HCT116 (cell line): ENCODE results near the gene SRPX. TPM values are rescaled to one million over a fixed set of nuclear protein-coding genes. Genes with fewer than 3 reads are reported as not detected.

Experiments
- ATAC-seq: fragments of 200-7000 bp; cut with Tn5 transposase; 2 replicates; pipeline ENCODE4 v1.9.1; 2020; ENCODE audit warnings: mild to moderate bottlenecking, moderate library complexity
- BruUV-seq: library from RNA; stranded (reverse); fragments of 400-500 nt; replicated peaks from 2 replicates; lab custom pipeline; 2021; lab: Mats Ljungman, UMichigan
- CTCF ChIA-PET: fragments of 300-600 bp; sonication (Branson Sonifier 250); formaldehyde crosslinking; loops from one replicate; lab custom pipeline; 2021; ENCODE audit warnings: antibody characterized with exemption; lab: Charles Lee
- POLR2A ChIA-PET: fragments of 300-600, 350-600 bp; sonication (Branson Sonifier 250); formaldehyde crosslinking; loops from one replicate; lab custom pipeline; 2021; ENCODE audit warnings: antibody characterized with exemption; lab: Charles Lee
- RAD21 ChIA-PET, 2 experiments: fragments of 300-600 bp; sonication (Branson Sonifier 250); formaldehyde crosslinking; loops; one replicate each; lab custom pipeline; 2023; ENCODE audit warnings: low total read pairs in 2 of 2; ENCODE audit not compliant: uncharacterized antibody in 2 of 2, unreplicated experiment in 2 of 2, low non-redundant PET in 1 of 2; lab: Charles Lee
- DNase-seq: peaks from one replicate; pipeline ENCODE4 v3.0.0-alpha.2; 2010; ENCODE audit warnings: low read depth, low spot score
- H2AFZ ChIP-seq: fragments of 200-600 bp; shearing (Covaris generic), sonication (generic); 2 replicates; pipeline ENCODE4 v1.6.1; 2017; ENCODE audit warnings: low read depth, mixed run types, mixed read lengths, antibody characterized with exemption, low read length; ENCODE audit not compliant: poor library complexity, severe bottlenecking
- H3K27ac ChIP-seq: 2 replicates; pipeline ENCODE4 v1.5.1; 2012; ENCODE audit warnings: low read depth, low read length
- H3K27me3 ChIP-seq: fragments of 200-600 bp; sonication (generic); 2 replicates; pipeline ENCODE4 v1.6.1; 2016; ENCODE audit warnings: mixed run types, low read length, mixed read lengths; ENCODE audit not compliant: insufficient read depth
- H3K36me3 ChIP-seq, 2 experiments: fragments of 200-500 bp in 1 of 2; fragments of 200-600 bp in 1 of 2; sonication (Bioruptor generic) in 1 of 2; sonication (generic) in 1 of 2; 2 replicates each; pipeline versions ENCODE4 v1.5.1 to v1.6.1; 2014 to 2016; ENCODE audit warnings: low read length in 2 of 2, inconsistent platforms in 1 of 2, mixed read lengths in 1 of 2, mixed run types in 1 of 2; ENCODE audit not compliant: insufficient read depth in 2 of 2, control insufficient read depth in 1 of 2
- H3K4me1 ChIP-seq, 2 experiments: fragments of 200-600 bp in 1 of 2; sonication (generic) in 1 of 2; 2 replicates each; pipeline versions ENCODE4 v1.5.1 to v1.6.1; 2012 to 2017; ENCODE audit warnings: low read length in 2 of 2, inconsistent platforms in 1 of 2, mild to moderate bottlenecking in 1 of 2, mixed read lengths in 1 of 2, mixed run types in 1 of 2, moderate library complexity in 1 of 2; ENCODE audit not compliant: insufficient read depth in 2 of 2, control insufficient read depth in 1 of 2
- H3K4me2 ChIP-seq: fragments of 200-600 bp; sonication (generic); 2 replicates; pipeline ENCODE4 v1.6.1; 2017; ENCODE audit warnings: mixed run types, low read length, mixed read lengths
- H3K4me3 ChIP-seq, 2 experiments: fragments of 200-600 bp in 1 of 2; sonication (generic) in 1 of 2; replicated peaks in 1 of 2; 2 replicates each; pipeline ENCODE4 v1.5.1; 2011 to 2016; ENCODE audit warnings: low read length in 2 of 2, control low read depth in 1 of 2, low read depth in 1 of 2, mild to moderate bottlenecking in 1 of 2, mixed read lengths in 1 of 2, mixed run types in 1 of 2
- H3K79me2 ChIP-seq: fragments of 200-600 bp; sonication (generic); 2 replicates; pipeline ENCODE4 v1.6.1; 2017; ENCODE audit warnings: mild to moderate bottlenecking, mixed run types, low read length, moderate library complexity, mixed read lengths; ENCODE audit not compliant: insufficient read depth
- H3K9ac ChIP-seq: fragments of 200-600 bp; sonication (generic); 2 replicates; pipeline ENCODE4 v1.6.1; 2016; ENCODE audit warnings: low read length, mixed read lengths
- H3K9me2 ChIP-seq: fragments of 200-600 bp; sonication (generic), shearing (Covaris generic); 2 replicates; pipeline ENCODE4 v1.6.1; 2017; ENCODE audit warnings: mixed run types, mild to moderate bottlenecking, moderate library complexity; ENCODE audit not compliant: insufficient read depth
- H3K9me3 ChIP-seq, 2 experiments: fragments of 200-500 bp in 1 of 2; fragments of 200-600 bp in 1 of 2; sonication (Bioruptor generic) in 1 of 2; sonication (generic) in 1 of 2; 2 replicates each; pipeline ENCODE4 v1.6.1; 2014 to 2017; ENCODE audit warnings: low read length in 2 of 2, mixed read lengths in 2 of 2, inconsistent platforms in 1 of 2, low read depth in 1 of 2, mild to moderate bottlenecking in 1 of 2, mixed run types in 1 of 2, moderate library complexity in 1 of 2; ENCODE audit not compliant: control insufficient read depth in 1 of 2, insufficient read depth in 1 of 2
- H4K20me1 ChIP-seq: fragments of 200-600 bp; sonication (generic), shearing (Covaris generic); 2 replicates; pipeline ENCODE4 v1.6.1; 2017; ENCODE audit warnings: mixed run types, mild to moderate bottlenecking, moderate library complexity; ENCODE audit not compliant: insufficient read depth
- ATF3 ChIP-seq: IDR thresholded peaks from 2 replicates; pipeline ENCODE4 v1.6.1; 2012
- CBX3 ChIP-seq: IDR thresholded peaks from 2 replicates; pipeline ENCODE4 v1.6.1; 2012; ENCODE audit warnings: low read depth
- EZH2 ChIP-seq: fragments of 200-600 bp; sonication (generic); IDR thresholded peaks from 2 replicates; pipeline ENCODE4 v1.6.1; 2017; ENCODE audit warnings: antibody characterized with exemption, mixed run types
- EZH2phosphoT487 ChIP-seq: fragments of 200-600 bp; IDR thresholded peaks from 2 replicates; pipeline ENCODE4 v1.6.1; 2018; ENCODE audit warnings: antibody characterized with exemption, borderline replicate concordance
- SIN3A ChIP-seq: IDR thresholded peaks from 2 replicates; pipeline ENCODE4 v1.6.1; 2012; ENCODE audit warnings: low read depth
- YY1 ChIP-seq: IDR thresholded peaks from 2 replicates; pipeline ENCODE4 v1.6.1; 2011; ENCODE audit warnings: low read length, low read depth, moderate library complexity, mild to moderate bottlenecking; ENCODE audit not compliant: insufficient replicate concordance; ENCODE audit errors: extremely low read depth
- ZFX ChIP-seq: fragments of 450-650 bp; IDR thresholded peaks from 2 replicates; pipeline ENCODE4 v1.6.1; 2017
- intact Hi-C: fragments of 100-400 bp; cut with micrococcal nuclease; formaldehyde crosslinking; loops from 2 replicates; pipeline ENCODE4 v1.10.0; 2022
- total RNA-seq: library from RNA; stranded (reverse); gene quantifications from one replicate; pipeline ENCODE4 v1.2.1, GENCODE V29; 2021; ENCODE audit not compliant: unreplicated experiment

SRPX gene
- total RNA-seq, 1 experiment from 2014 or later = 18.2 TPM

GRCh38 chrX:38206542-38206941, 14.1 kb downstream of the SRPX start:
- H3K4me2 ChIP-seq = no peak overlapping the region
- ChIA-PET RAD21 (no interaction called here), POLR2A (no interaction called here), CTCF (no interaction called here)
- H3K4me1 ChIP-seq = no peaks in the 10 kb centered on the region
- DNase-seq = no peak
- intact Hi-C loops = no loop called here
- H3K4me3 ChIP-seq = no peak overlapping the region
- TF ChIP-seq ATF3 (no peak), EZH2phosphoT487 (no peak), ZFX (no peak), CBX3 (no peak), YY1 (no peak), SIN3A (no peak)
- H3K9me2 ChIP-seq = no peaks in the 10 kb centered on the region
- no peaks in the 10 kb centered on the region for H3K27me3 ChIP-seq
- no peak for ATAC-seq
- no peaks in the 10 kb centered on the region for H4K20me1 ChIP-seq
- no peaks in the 10 kb centered on the region for H3K36me3 ChIP-seq
- H2AFZ ChIP-seq = no peak overlapping the region
- H3K79me2 ChIP-seq = no peaks in the 10 kb centered on the region
- no peak overlapping the region for H3K27ac ChIP-seq
- no peak overlapping the region for H3K9ac ChIP-seq
- BruUV-seq = no TSS peak
- no peaks in the 10 kb centered on the region for H3K9me3 ChIP-seq

- Histone ChIP-seq H3K27ac (no peak overlapping the region), H3K9ac (no peak overlapping the region), H3K9me2 (no peaks in the 10 kb centered on the region), H4K20me1 (no peaks in the 10 kb centered on the region), H3K4me3 (no peak overlapping the region), H3K4me1 (no peaks in the 10 kb centered on the region), H3K4me2 (no peak overlapping the region), H3K9me3 (no peaks in the 10 kb centered on the region), H3K36me3 (no peaks in the 10 kb centered on the region), H2AFZ (no peak overlapping the region), H3K27me3 (no peaks in the 10 kb centered on the region), H3K79me2 (no peaks in the 10 kb centered on the region)
- BruUV-seq = no TSS peak
- no peak for TF ChIP-seq EZH2
- intact Hi-C loops = no loop called here
- ChIA-PET RAD21 (no interaction called here), CTCF (no interaction called here), POLR2A (no interaction called here)
- DNase-seq = no peak
- no peak for ATAC-seq
Observed at GRCh38 chrX:38206036-38206435, 14.6 kb downstream of the SRPX start.
